Panc1 (cell line): Measurements from ENCODE around the gene ADGRL3.

Experiments used
- CTCF ChIP-seq: fragments of 450-650 bp; IDR thresholded peaks from 2 replicates; pipeline ENCODE4 v1.5.1; 2017; ENCODE audit warnings: mild to moderate bottlenecking
- POLR2AphosphoS5 ChIP-seq: IDR thresholded peaks from 2 replicates; pipeline ENCODE4 v1.6.1; 2012; ENCODE audit warnings: mild to moderate bottlenecking, low read depth, low read length, moderate library complexity
- REST ChIP-seq, 2 experiments: IDR thresholded peaks; 2 replicates each; pipeline ENCODE4 v1.6.1; 2011 to 2012; ENCODE audit warnings: low read depth in 2 of 2, control low read depth in 1 of 2, low read length in 1 of 2, mild to moderate bottlenecking in 1 of 2, moderate library complexity in 1 of 2; ENCODE audit not compliant: insufficient read depth in 1 of 2
- SIN3A ChIP-seq: IDR thresholded peaks from 2 replicates; pipeline ENCODE4 v1.6.1; 2012; ENCODE audit warnings: low read depth, mild to moderate bottlenecking, low read length, moderate library complexity, borderline replicate concordance; ENCODE audit not compliant: insufficient read depth
- TCF7L2 ChIP-seq: IDR thresholded peaks from 2 replicates; pipeline ENCODE4 v1.6.1; 2011; ENCODE audit warnings: mild to moderate bottlenecking, low read depth, low read length, inconsistent platforms

- TF ChIP-seq POLR2AphosphoS5 = no peak
- no peak for TF ChIP-seq CTCF
- TF ChIP-seq TCF7L2 = no peak
- no peak for TF ChIP-seq REST (IDR thresholded peaks at IDR 0.05; ENCODE audit: insufficient read depth in 1 of 2, low read depth in 2 of 2, low read length in 1 of 2)
- TF ChIP-seq SIN3A = no peak
Measured at GRCh38 chr4:61918507-61918906, 718.4 kb downstream of the ADGRL3 start.
